ENCODE measurements around the gene LDLRAD4. TPM values are rescaled to one million over a fixed set of nuclear protein-coding genes. Genes with fewer than 3 reads are reported as not detected.

LDLRAD4 gene
- total and polyA plus RNA-seq, 9 of the 15 experiments (the other 6 are each of a cell fraction or from before 2014, with no cell fraction given) = 0.01 TPM; not detected in 8

- Histone ChIP-seq H4K20me1 (replicated peaks; ENCODE audit: control insufficient read depth, insufficient read depth, low read length) (no peaks in the 10 kb centered on the region; the same call in 1 of the 2 replicates), H3K9ac (ENCODE audit: insufficient read depth in 1 of 2, low read depth in 2 of 2, low read length in 2 of 2) (no peak overlapping the region), H3K27me3 (ENCODE audit: control insufficient read depth in 2 of 2, insufficient read depth in 2 of 2, low read length in 2 of 2) (peaks cover 11 to 25% of the 10 kb centered on the region in 2 experiments; a peak in 3 of 5 replicates), H3K4me2 (ENCODE audit: insufficient read depth, low read length) (no peak overlapping the region), H3K9me1 (ENCODE audit: control insufficient read depth, insufficient read depth, low read length) (no peaks in the 10 kb centered on the region), H3K4me3 (no peak overlapping the region), H3K9me3 (replicated peaks; ENCODE audit: control insufficient read depth, insufficient read depth, low read depth, low read length) (no peaks in the 10 kb centered on the region), H2AFZ (ENCODE audit: low read depth, low read length) (no peak overlapping the region), H3K36me3 (ENCODE audit: control insufficient read depth, insufficient read depth, low read length) (no peaks in the 10 kb centered on the region), H3K27ac (ENCODE audit: extremely low read depth, low read depth, low read length) (no peak overlapping the region), H3K4me1 (replicated peaks in 1 of 2; ENCODE audit: control insufficient read depth in 2 of 2, insufficient read depth in 2 of 2, low read length in 2 of 2) (no peaks in the 10 kb centered on the region), H3K79me2 (ENCODE audit: control insufficient read depth, insufficient read depth, low read length) (no peaks in the 10 kb centered on the region)
- DNase-seq (ENCODE audit: extremely low read depth in 1 of 4, low spot score in 3 of 4) (no peak), FAIRE-seq (no peak), ATAC-seq (no peak)
- ChIA-PET CTCF (ENCODE audit: low intra/inter-chr PET ratio) (no interaction called here), POLR2A (no interaction called here)
- intact Hi-C loops (cut with micrococcal nuclease) = no loop called here
- in situ Hi-C loops (cut with MboI) = loop anchor here (10.0 kb wide), 1 partner anchor 1032 kb away; no protein-coding TSS in a partner anchor
- no TSS peak for BruUV-seq (replicated peaks)
- WGBS (ENCODE audit: insufficient coverage, low coverage, missing lambda C conversion rate) = under 1% methylated on average over 11 of the region's 11 CpGs
- no peak for TF ChIP-seq EZH2 (IDR thresholded peaks at IDR 0.05; ENCODE audit: borderline replicate concordance, low read depth, low read length)
- no peak for TF ChIP-seq SIRT6 (IDR thresholded peaks at IDR 0.05; ENCODE audit: low read depth, low read length)
- TF ChIP-seq MEF2A (IDR thresholded peaks at IDR 0.05; ENCODE audit: control insufficient read depth, low read depth, low read length) = no peak
- TF ChIP-seq, protein P1, sequence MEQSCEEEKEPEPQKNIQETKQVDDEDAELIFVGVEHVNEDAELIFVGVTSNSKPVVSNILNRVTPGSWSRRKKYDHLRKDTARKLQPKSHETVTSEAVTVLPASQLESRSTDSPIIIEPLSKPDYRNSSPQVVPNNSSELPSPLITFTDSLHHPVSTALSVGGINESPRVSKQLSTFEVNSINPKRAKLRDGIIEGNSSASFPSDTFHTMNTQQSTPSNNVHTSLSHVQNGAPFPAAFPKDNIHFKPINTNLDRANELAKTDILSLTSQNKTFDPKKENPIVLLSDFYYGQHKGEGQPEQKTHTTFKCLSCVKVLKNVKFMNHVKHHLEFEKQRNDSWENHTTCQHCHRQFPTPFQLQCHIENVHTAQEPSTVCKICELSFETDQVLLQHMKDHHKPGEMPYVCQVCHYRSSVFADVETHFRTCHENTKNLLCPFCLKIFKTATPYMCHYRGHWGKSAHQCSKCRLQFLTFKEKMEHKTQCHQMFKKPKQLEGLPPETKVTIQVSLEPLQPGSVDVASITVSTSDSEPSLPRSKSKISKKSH (CRISPR knock-in tag; IDR thresholded peaks at IDR 0.05) = no peak
- TF ChIP-seq DMBX1 (CRISPR knock-in tag; IDR thresholded peaks at IDR 0.05; ENCODE audit: borderline replicate concordance) = no peak
- no peak for TF ChIP-seq NBN (IDR thresholded peaks at IDR 0.05; ENCODE audit: low read depth)
- TF ChIP-seq MCM5 (IDR thresholded peaks at IDR 0.05; ENCODE audit: low read depth) = no peak
- no peak for TF ChIP-seq KLF10 (CRISPR knock-in tag; IDR thresholded peaks at IDR 0.05)
- no peak for TF ChIP-seq SMAD3 (CRISPR knock-in tag; conservative IDR thresholded peaks at IDR 0.05)
- TF ChIP-seq, protein P2, sequence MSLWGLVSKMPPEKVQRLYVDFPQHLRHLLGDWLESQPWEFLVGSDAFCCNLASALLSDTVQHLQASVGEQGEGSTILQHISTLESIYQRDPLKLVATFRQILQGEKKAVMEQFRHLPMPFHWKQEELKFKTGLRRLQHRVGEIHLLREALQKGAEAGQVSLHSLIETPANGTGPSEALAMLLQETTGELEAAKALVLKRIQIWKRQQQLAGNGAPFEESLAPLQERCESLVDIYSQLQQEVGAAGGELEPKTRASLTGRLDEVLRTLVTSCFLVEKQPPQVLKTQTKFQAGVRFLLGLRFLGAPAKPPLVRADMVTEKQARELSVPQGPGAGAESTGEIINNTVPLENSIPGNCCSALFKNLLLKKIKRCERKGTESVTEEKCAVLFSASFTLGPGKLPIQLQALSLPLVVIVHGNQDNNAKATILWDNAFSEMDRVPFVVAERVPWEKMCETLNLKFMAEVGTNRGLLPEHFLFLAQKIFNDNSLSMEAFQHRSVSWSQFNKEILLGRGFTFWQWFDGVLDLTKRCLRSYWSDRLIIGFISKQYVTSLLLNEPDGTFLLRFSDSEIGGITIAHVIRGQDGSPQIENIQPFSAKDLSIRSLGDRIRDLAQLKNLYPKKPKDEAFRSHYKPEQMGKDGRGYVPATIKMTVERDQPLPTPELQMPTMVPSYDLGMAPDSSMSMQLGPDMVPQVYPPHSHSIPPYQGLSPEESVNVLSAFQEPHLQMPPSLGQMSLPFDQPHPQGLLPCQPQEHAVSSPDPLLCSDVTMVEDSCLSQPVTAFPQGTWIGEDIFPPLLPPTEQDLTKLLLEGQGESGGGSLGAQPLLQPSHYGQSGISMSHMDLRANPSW (CRISPR knock-in tag; IDR thresholded peaks at IDR 0.05) = no peak
- no peak for TF ChIP-seq LCOR (CRISPR knock-in tag; IDR thresholded peaks at IDR 0.05)
- TF ChIP-seq, protein P3, sequence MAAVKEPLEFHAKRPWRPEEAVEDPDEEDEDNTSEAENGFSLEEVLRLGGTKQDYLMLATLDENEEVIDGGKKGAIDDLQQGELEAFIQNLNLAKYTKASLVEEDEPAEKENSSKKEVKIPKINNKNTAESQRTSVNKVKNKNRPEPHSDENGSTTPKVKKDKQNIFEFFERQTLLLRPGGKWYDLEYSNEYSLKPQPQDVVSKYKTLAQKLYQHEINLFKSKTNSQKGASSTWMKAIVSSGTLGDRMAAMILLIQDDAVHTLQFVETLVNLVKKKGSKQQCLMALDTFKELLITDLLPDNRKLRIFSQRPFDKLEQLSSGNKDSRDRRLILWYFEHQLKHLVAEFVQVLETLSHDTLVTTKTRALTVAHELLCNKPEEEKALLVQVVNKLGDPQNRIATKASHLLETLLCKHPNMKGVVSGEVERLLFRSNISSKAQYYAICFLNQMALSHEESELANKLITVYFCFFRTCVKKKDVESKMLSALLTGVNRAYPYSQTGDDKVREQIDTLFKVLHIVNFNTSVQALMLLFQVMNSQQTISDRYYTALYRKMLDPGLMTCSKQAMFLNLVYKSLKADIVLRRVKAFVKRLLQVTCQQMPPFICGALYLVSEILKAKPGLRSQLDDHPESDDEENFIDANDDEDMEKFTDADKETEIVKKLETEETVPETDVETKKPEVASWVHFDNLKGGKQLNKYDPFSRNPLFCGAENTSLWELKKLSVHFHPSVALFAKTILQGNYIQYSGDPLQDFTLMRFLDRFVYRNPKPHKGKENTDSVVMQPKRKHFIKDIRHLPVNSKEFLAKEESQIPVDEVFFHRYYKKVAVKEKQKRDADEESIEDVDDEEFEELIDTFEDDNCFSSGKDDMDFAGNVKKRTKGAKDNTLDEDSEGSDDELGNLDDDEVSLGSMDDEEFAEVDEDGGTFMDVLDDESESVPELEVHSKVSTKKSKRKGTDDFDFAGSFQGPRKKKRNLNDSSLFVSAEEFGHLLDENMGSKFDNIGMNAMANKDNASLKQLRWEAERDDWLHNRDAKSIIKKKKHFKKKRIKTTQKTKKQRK (IDR thresholded peaks at IDR 0.05; ENCODE audit: borderline replicate concordance, low read depth, low read length) = no peak
- no peak for TF ChIP-seq CBFA2T2 (conservative IDR thresholded peaks at IDR 0.05)
- no peak for TF ChIP-seq BCL6 (CRISPR knock-in tag; IDR thresholded peaks at IDR 0.05)
- no peak for TF ChIP-seq CEBPB (tag; IDR thresholded peaks at IDR 0.05)
- TF ChIP-seq KAT7 (CRISPR knock-in tag; IDR thresholded peaks at IDR 0.05; ENCODE audit: borderline replicate concordance) = no peak
- TF ChIP-seq TAF9B (IDR thresholded peaks at IDR 0.05; ENCODE audit: partially characterized antibody) = no peak
Observed at GRCh38 chr18:13562494-13563029, 344.0 kb downstream of the LDLRAD4 start.

Measured in K562 (cell line).